ENCODE results near the gene SEPTIN7. TPM values are rescaled to one million over a fixed set of nuclear protein-coding genes. Genes with fewer than 3 reads are reported as not detected.

The SEPTIN7 gene
- total and polyA plus RNA-seq, 2 donors (not counting 1 experiment from before 2014, with no cell fraction given): 181 to 576 TPM

- H3K9me3 ChIP-seq (ENCODE audit: control insufficient read depth, insufficient read depth, low read depth, low read length): no peaks in the 10 kb centered on the region
- H3K36me3 ChIP-seq (ENCODE audit: control insufficient read depth, insufficient read depth, low read length): peaks cover 2% of the 10 kb centered on the region
- TF ChIP-seq EZH2 (IDR thresholded peaks at IDR 0.05; ENCODE audit: low read length, missing control alignments) (no peak), CTCF (conservative IDR thresholded peaks at IDR 0.05 in 1 of 2, IDR thresholded peaks at IDR 0.05 in 1 of 2; ENCODE audit: low read depth in 1 of 2, low read length in 2 of 2) (no peak)
- no peak for DNase-seq (ENCODE audit: low read depth in 2 of 2)
- peaks cover 7% of the 10 kb centered on the region for H4K20me1 ChIP-seq (ENCODE audit: control insufficient read depth, extremely low read depth, insufficient read depth, low read length)
- H3K9ac ChIP-seq (ENCODE audit: insufficient read depth, low read length): no peak overlapping the region
- H3K27ac ChIP-seq (ENCODE audit: insufficient read depth, low read length): no peak overlapping the region
- no peaks in the 10 kb centered on the region for H3K4me1 ChIP-seq (ENCODE audit: control insufficient read depth, extremely low read depth, insufficient read depth, low read length)
- no peaks in the 10 kb centered on the region for H3K27me3 ChIP-seq (ENCODE audit: control insufficient read depth, insufficient read depth, low read length)
- H3K4me3 ChIP-seq (replicated peaks in 1 of 4; ENCODE audit: control extremely low read depth in 1 of 4, insufficient read depth in 1 of 4, low read depth in 3 of 4, low read length in 4 of 4): no peak overlapping the region
- peaks cover 97% of the 10 kb centered on the region for H3K79me2 ChIP-seq (ENCODE audit: control insufficient read depth, insufficient read depth, low read length)
- no peak overlapping the region for H2AFZ ChIP-seq (ENCODE audit: low read length)
- no peak overlapping the region for H3K4me2 ChIP-seq (ENCODE audit: extremely low read depth, insufficient read depth, low read length)
Measured at GRCh38 chr7:35819954-35820703, 19.3 kb downstream of the SEPTIN7 start.

GRCh38 chr7:35820858-35821257 is 20.0 kb downstream of the SEPTIN7 start:
- no peaks in the 10 kb centered on the region for H3K9me3 ChIP-seq (ENCODE audit: control insufficient read depth, insufficient read depth, low read depth, low read length)
- no peaks in the 10 kb centered on the region for H3K27me3 ChIP-seq (ENCODE audit: control insufficient read depth, insufficient read depth, low read length)
- DNase-seq (ENCODE audit: low read depth in 2 of 2): no peak
- no peak overlapping the region for H3K27ac ChIP-seq (ENCODE audit: insufficient read depth, low read length)
- TF ChIP-seq EZH2 (IDR thresholded peaks at IDR 0.05; ENCODE audit: low read length, missing control alignments) (no peak), CTCF (conservative IDR thresholded peaks at IDR 0.05 in 1 of 2, IDR thresholded peaks at IDR 0.05 in 1 of 2; ENCODE audit: low read depth in 1 of 2, low read length in 2 of 2) (no peak)
- peaks cover 2% of the 10 kb centered on the region for H3K36me3 ChIP-seq (ENCODE audit: control insufficient read depth, insufficient read depth, low read length)
- no peak overlapping the region for H3K4me3 ChIP-seq (replicated peaks in 1 of 4; ENCODE audit: control extremely low read depth in 1 of 4, insufficient read depth in 1 of 4, low read depth in 3 of 4, low read length in 4 of 4)
- no peak overlapping the region for H3K4me2 ChIP-seq (ENCODE audit: extremely low read depth, insufficient read depth, low read length)
- no peak overlapping the region for H2AFZ ChIP-seq (ENCODE audit: low read length)
- peaks cover 7% of the 10 kb centered on the region for H4K20me1 ChIP-seq (ENCODE audit: control insufficient read depth, extremely low read depth, insufficient read depth, low read length)
- peaks cover 97% of the 10 kb centered on the region for H3K79me2 ChIP-seq (ENCODE audit: control insufficient read depth, insufficient read depth, low read length)
- H3K9ac ChIP-seq (ENCODE audit: insufficient read depth, low read length): no peak overlapping the region
- H3K4me1 ChIP-seq (ENCODE audit: control insufficient read depth, extremely low read depth, insufficient read depth, low read length): no peaks in the 10 kb centered on the region

- Histone ChIP-seq H2AFZ (ENCODE audit: low read length) (no peak overlapping the region), H3K27me3 (ENCODE audit: control insufficient read depth, insufficient read depth, low read length) (no peaks in the 10 kb centered on the region), H3K4me3 (replicated peaks in 1 of 4; ENCODE audit: control extremely low read depth in 1 of 4, insufficient read depth in 1 of 4, low read depth in 3 of 4, low read length in 4 of 4) (no peak overlapping the region), H4K20me1 (ENCODE audit: control insufficient read depth, extremely low read depth, insufficient read depth, low read length) (peaks cover 4% of the 10 kb centered on the region), H3K36me3 (ENCODE audit: control insufficient read depth, insufficient read depth, low read length) (peaks cover 2% of the 10 kb centered on the region), H3K79me2 (ENCODE audit: control insufficient read depth, insufficient read depth, low read length) (peaks cover 96% of the 10 kb centered on the region), H3K4me1 (ENCODE audit: control insufficient read depth, extremely low read depth, insufficient read depth, low read length) (no peaks in the 10 kb centered on the region), H3K4me2 (ENCODE audit: extremely low read depth, insufficient read depth, low read length) (no peak overlapping the region), H3K27ac (ENCODE audit: insufficient read depth, low read length) (no peak overlapping the region), H3K9ac (ENCODE audit: insufficient read depth, low read length) (no peak overlapping the region), H3K9me3 (ENCODE audit: control insufficient read depth, insufficient read depth, low read depth, low read length) (no peaks in the 10 kb centered on the region)
- TF ChIP-seq EZH2 (IDR thresholded peaks at IDR 0.05; ENCODE audit: low read length, missing control alignments): no peak
- TF ChIP-seq CTCF (conservative IDR thresholded peaks at IDR 0.05 in 1 of 2, IDR thresholded peaks at IDR 0.05 in 1 of 2; ENCODE audit: low read depth in 1 of 2, low read length in 2 of 2): no peak
- DNase-seq (ENCODE audit: low read depth in 2 of 2): no peak
Measured at GRCh38 chr7:35823440-35823839, 22.6 kb downstream of the SEPTIN7 start.

Data from fibroblast of lung (primary cell).